Hematopoietic multipotent progenitor cell treated with erythropoietin and hydrocortisone succinate and interleukin-3 and kit ligand, for 17 days (in vitro differentiated cells): Measurements from ENCODE around the gene RXRA.

Experiments used
- DNase-seq: peaks from one replicate; pipeline ENCODE4 v3.0.0-alpha.2; 2015; ENCODE audit warnings: low spot score

The RXRA gene

DNA sequence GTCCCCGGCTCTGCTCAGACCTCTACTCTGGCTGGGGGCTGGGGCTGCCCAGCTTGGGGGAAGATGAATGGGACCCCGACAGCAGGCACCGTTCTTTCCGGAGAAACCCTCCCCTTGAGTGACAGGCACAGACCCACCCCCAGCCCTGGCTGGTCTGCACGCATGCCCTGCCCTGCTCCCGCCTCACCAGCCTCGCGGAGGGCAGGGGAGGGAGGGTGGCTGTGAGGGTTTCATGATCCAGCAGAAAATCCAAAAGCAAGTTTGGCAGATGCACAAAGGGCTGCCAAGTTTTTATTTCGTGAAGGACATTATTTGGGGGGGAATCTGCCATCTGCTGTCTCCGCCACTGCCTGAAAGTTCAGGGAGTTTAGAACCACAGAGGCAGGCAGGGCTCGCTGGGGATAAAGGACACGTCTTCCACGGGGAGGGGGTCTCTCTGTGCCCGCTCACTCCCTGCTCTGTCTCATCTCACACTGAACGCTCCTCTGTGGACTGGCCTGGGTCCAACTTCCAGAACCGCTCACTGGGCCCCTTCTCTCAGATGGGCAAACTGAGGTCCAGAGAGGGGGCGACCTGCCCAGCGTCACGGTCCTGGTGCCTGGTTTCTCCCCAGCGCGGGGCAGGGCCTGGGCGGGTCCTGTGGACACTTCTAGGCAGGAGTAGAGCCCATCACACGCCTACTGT, 92.9 kb downstream of the RXRA start:
- no peak for DNase-seq

GRCh38 chr9:134419684-134420076, 93.4 kb downstream of the RXRA start:
- DNase-seq: no peak

GRCh38 chr9:134420281-134420845, 94.1 kb downstream of the RXRA start:
- DNase-seq: no peak

DNA sequence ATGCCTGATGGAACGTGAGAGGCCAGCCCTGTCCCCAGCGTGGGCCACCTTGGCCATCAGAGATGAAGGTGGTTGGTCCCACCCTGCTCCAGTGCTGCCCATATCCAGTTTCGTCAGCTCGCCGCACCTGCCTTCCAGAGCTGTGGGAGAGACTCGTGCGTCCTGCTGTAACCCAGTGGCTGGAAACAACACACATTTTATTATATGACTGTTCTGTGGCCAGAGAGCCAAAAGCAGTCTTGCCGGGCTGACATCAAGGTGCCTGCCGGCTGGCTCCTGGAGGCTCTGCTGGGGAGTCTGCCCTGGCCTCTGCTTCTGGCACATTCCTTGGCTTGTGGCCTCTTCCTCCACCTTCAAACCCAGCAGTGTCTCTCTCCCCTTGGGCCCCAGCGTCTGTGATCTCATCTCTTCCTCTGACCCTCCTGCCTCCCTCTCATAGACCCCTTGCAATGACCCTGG, 94.7 kb downstream of the RXRA start:
- no peak for DNase-seq

- DNase-seq: no peak
These were observed 95.6 kb downstream of the RXRA start for GRCh38 chr9:134421888-134422287.

DNA sequence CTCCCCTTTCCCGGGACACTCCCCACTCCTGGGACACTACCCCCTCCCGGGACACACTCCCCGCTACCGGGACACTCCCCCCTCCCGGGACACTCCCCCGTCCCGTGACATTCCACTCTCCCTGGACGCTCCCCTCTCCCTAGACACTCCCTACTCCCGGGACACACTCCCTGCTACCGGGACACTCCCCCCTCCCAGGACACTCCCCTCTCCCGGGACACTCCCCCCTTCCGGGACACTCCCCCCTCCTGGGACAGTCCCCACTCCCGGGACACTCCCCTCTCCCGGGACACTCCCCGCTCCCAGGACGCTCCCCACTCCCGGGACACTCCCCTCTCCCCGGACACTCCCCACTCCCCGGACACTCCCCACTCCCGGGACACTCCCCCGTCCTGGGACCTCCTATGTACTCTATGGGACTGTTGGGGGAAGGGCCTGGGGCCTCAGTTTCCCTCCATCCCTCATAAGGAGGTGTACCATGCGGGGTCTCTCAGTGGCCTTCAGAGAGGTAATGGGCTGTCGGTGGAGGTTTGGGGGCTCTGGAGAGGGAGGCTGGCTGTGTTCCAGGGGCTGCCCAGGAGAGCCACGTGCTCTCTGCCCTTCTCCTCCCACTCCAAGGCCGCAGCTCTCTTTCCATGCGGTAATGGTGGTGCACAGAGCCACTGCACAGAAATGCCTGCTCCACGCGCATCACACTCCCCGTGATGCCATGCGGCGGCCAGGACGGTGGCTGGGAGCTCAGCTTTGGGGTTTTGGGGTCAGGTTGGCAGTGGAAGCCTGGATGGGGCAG, 96.2 kb downstream of the RXRA start:
- no peak for DNase-seq

- DNase-seq: no peak
These were observed 96.9 kb downstream of the RXRA start for GRCh38 chr9:134423166-134423565.

DNA sequence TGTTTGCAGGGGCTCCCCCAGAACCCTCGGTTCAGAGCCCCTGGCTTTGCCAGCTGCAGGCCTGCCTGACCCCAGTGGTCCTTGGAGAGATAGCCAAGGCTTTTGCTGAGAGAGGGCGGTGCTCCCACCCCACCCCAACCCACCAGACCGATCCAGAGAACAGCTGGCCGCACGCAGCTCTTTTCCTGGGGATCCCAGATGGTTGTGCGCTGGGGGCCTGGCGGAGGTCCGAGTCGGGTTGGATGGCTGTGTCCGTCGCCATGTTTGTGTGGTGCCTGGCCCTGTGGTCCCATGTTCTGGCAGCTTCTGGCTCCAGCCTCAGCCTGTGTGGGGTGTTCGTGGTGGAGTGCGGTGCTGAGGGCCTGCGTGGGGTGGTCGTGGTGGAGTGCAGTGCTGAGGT, 97.5 kb downstream of the RXRA start:
- DNase-seq: no peak

DNA sequence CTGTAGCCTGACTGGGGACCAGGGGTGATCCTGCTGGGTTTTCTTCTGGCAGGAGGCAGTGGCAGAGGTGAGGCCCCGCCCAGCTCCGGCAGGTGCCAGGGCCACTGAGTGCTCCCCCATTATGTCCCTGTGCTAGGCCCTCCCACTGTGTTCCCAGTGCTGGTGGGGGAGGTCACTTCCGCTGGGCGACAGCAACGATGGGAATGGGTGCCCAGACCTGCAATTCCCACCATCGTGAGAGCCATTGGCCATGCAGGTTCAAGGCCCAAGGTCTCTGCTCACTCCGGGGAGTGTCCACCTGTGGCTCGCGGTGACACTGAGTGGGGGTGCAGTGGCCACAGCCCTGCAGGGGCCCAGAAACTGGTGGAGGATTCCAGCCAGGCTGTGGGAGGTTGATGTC, 98.6 kb downstream of the RXRA start:
- no peak for DNase-seq

DNA sequence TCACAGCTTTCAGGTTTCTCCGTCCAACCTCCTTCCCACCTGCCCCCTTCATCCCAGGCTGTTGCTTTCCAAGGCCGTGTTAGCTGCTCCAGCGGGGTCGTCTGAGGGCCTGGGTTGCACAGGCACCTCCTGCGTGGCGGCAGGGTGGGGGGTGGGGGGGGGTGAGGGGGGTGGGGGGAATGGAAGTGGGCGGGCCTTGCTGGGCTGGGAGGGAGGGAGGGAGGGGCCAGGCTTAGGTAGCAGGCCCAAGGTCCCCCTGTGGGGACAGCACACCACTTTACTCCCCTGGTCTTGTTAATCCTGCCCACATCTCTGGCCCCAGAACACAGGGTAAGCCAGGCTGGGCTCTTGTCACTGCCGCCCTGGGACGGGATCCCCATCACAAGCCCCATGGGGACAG, 99.1 kb downstream of the RXRA start:
- no peak for DNase-seq

DNA sequence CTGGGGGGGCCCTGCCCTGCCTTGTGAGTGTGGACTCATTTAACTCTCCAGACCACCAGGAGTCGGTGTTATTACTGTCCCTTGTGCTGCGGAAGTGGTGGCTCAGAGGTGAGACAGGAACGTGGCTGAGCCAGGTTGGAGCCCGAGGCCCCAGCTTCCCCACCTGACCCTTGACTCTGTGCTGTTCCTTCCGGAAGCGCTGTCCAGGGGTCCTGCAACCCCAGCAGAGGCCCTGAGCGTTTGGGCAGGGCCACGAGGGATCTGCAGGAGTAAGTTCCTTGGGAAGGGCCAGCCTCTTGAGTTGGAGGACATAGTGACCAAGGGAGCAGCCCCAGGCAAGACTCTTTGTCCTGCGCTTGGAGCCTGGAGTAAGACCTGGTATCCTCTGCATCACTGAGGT, 99.6 kb downstream of the RXRA start:
- DNase-seq: no peak

GRCh38 chr9:134426436-134426835, 100.2 kb downstream of the RXRA start:
- no peak for DNase-seq

DNA sequence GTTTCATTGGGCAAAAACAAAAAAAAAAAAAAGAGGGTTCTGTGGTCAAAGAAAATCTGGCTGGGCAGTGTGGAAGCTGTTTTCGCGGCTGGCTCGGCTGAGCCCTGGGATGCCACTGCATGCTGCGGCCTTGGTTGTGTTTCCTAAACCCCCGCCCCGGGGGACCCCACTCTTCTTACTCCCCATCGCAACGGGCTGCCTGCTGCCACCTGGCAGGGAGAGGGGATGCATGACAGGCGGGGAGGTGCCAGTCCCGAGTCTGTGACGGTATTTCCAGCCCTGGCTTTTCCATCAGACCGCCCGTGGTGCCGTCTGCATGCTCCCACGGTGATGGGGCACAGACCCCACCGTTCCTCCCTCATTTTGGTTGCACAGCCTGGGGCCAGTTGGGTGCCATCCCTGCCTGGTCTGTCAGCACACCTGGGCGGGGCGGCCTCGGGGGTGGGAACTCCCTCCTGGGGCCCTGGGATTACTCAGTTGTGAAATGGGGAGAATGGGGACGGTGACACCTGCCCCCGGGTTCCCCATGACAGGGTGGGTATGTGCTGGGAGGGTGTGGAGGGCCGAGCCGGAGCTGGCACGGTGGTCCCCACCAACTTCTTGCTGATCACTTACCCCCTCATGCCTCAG, 101.0 kb downstream of the RXRA start:
- DNase-seq: no peak

GRCh38 chr9:134428559-134428958, 102.3 kb downstream of the RXRA start:
- DNase-seq: no peak

DNA sequence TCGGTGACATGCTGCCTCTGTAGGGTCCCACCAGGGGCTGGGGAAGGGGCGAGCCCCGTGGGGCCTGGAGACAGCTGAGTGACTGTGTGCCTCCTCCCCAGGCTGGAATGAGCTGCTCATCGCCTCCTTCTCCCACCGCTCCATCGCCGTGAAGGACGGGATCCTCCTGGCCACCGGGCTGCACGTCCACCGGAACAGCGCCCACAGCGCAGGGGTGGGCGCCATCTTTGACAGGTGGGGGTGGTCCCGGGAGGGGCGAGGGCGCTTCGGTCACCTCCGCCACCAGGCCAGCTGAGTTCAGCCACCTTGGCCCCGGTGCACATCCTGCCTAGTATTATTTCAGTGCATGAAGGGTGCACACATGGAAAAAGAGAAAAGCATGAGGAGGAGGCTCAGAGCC, 102.8 kb downstream of the RXRA start:
- no peak for DNase-seq

DNA sequence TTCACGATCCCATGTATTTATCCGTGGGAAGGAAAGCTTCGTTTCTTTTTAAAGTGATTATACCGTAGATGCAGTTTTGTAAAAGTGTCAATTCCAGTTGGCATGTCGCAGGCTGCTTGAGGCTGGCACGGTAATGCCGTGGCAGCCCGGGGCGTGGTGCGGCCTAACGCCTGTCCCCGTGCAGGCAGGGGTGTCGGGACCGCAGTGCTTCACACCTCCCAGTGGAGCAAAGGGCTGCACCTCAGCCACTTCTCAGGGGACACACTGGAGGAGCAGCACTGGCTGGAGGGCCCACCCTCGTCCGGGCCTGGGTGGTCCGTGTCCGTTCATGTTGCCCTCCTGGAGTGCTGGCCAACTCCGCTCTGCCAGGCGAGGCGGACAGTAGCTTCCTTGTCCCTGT, 103.2 kb downstream of the RXRA start:
- DNase-seq: no peak

GRCh38 chr9:134431095-134431494, 104.8 kb downstream of the RXRA start:
- DNase-seq: no peak

GRCh38 chr9:134431626-134432025, 105.4 kb downstream of the RXRA start:
- DNase-seq: no peak

DNA sequence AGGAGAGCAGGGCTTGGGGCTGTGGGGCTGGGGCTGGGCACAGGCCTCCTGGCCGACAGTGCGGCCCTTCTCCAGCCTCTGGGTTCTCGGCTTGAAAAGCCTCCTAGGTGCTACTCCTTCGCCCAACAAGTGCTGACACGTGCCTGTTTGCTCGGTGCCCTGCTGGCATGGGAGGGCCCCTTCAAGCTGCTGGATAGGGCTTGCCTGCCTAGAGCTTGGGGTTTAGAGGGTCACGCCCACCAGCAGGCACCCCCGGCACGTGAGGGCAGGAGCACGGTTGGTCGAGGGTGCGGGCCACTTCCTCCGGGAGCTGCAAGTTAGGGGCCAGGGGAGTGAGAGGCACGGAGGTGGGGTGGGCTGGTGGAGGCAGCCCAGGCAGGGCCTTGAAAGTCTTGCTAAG, 106.2 kb downstream of the RXRA start:
- no peak for DNase-seq

- DNase-seq: no peak
These were observed 106.8 kb downstream of the RXRA start for GRCh38 chr9:134433101-134433500.

GRCh38 chr9:134433909-134434882, 107.9 kb downstream of the RXRA start:
- DNase-seq: no peak
